Measurements from ENCODE around the gene RHOT2. TPM values are rescaled to one million over a fixed set of nuclear protein-coding genes. Genes with fewer than 3 reads are reported as not detected.

Gene RHOT2
- total and polyA plus RNA-seq, 9 of the 15 experiments (the other 6 are each of a cell fraction or from before 2014, with no cell fraction given): 5.0 to 373 (median 112) TPM

- TF ChIP-seq NR2C2 (CRISPR knock-in tag; IDR thresholded peaks at IDR 0.05) (no peak), NR2C2 (tag; IDR thresholded peaks at IDR 0.05) (no peak), MBD2 (IDR thresholded peaks at IDR 0.05; ENCODE audit: borderline replicate concordance, low read depth) (0 out of 2 replicates have a peak, but pooled peaks have one; percentile 35), NBN (IDR thresholded peaks at IDR 0.05; ENCODE audit: low read depth) (no peak), BHLHE40 (IDR thresholded peaks at IDR 0.05; ENCODE audit: low read length) (peak; percentile 93), NR2F6 (CRISPR knock-in tag; IDR thresholded peaks at IDR 0.05) (no peak), SRF (CRISPR knock-in tag; IDR thresholded peaks at IDR 0.05) (peak in 1 of 2 experiments; percentile 65; a peak in 2 of 4 replicates), CBX5 (IDR thresholded peaks at IDR 0.05; ENCODE audit: borderline replicate concordance, low read depth) (no peak), ZNF143 (CRISPR knock-in tag; IDR thresholded peaks at IDR 0.05) (no peak), NKRF (IDR thresholded peaks at IDR 0.05; ENCODE audit: borderline replicate concordance) (no peak), ADNP (tag; IDR thresholded peaks at IDR 0.05) (no peak), FOXM1 (IDR thresholded peaks at IDR 0.05; ENCODE audit: low read depth) (no peak), FOXM1 (CRISPR knock-in tag; IDR thresholded peaks at IDR 0.05; ENCODE audit: low read depth) (no peak), ZNF707 (CRISPR knock-in tag; conservative IDR thresholded peaks at IDR 0.05) (no peak), RNF2 (IDR thresholded peaks at IDR 0.05) (no peak), CHD1 (IDR thresholded peaks at IDR 0.05; ENCODE audit: low read length) (no peak), BMI1 (IDR thresholded peaks at IDR 0.05; ENCODE audit: low read length) (no peak), BRCA1 (IDR thresholded peaks at IDR 0.05) (no peak), BRCA1 (CRISPR knock-in tag; IDR thresholded peaks at IDR 0.05) (no peak), RBM34 (IDR thresholded peaks at IDR 0.05; ENCODE audit: borderline replicate concordance, insufficient read depth, low read length) (no peak), GABPB2 (CRISPR knock-in tag; conservative IDR thresholded peaks at IDR 0.05) (no peak), KDM1A (IDR thresholded peaks at IDR 0.05) (no peak), SIN3A (IDR thresholded peaks at IDR 0.05; ENCODE audit: borderline replicate concordance in 2 of 2, control insufficient read depth in 1 of 2, low read depth in 2 of 2, low read length in 2 of 2) (peak in 1 of 2 experiments; percentile 57; a peak in 1 of 4 replicates), SAFB (IDR thresholded peaks at IDR 0.05; ENCODE audit: borderline replicate concordance, low read depth, low read length) (0 out of 2 replicates have a peak, but pooled peaks have one; percentile 51), ZNF165 (CRISPR knock-in tag; IDR thresholded peaks at IDR 0.05; ENCODE audit: borderline replicate concordance) (no peak), FOXP1 (CRISPR knock-in tag; IDR thresholded peaks at IDR 0.05) (0 out of 2 replicates have a peak, but pooled peaks have one; percentile 66), ZBED1 (IDR thresholded peaks at IDR 0.05) (no peak), CREM (IDR thresholded peaks at IDR 0.05; ENCODE audit: low read depth) (peak; percentile 50; the same call in 1 of the 2 replicates)
- TF ChIP-seq, protein P1, sequence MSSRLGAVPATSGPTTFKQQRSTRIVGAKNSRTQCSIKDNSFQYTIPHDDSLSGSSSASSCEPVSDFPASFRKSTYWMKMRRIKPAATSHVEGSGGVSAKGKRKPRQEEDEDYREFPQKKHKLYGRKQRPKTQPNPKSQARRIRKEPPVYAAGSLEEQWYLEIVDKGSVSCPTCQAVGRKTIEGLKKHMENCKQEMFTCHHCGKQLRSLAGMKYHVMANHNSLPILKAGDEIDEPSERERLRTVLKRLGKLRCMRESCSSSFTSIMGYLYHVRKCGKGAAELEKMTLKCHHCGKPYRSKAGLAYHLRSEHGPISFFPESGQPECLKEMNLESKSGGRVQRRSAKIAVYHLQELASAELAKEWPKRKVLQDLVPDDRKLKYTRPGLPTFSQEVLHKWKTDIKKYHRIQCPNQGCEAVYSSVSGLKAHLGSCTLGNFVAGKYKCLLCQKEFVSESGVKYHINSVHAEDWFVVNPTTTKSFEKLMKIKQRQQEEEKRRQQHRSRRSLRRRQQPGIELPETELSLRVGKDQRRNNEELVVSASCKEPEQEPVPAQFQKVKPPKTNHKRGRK (tag; IDR thresholded peaks at IDR 0.05): no peak
These were observed 7.3 kb upstream of the RHOT2 start (continued) for GRCh38 chr16:660459-661183.

Measured in K562 (cell line).